SK-N-MC (cell line): ENCODE results near the gene CCDC92B.
A peak's percentile ranks its signal among the peaks of the same experiment; 100 is the strongest.

ENCODE experiments used
- DNase-seq: peaks from one replicate; pipeline ENCODE4 v3.0.0-alpha.2; 2011; ENCODE audit warnings: low read depth, low spot score
- H3K27ac ChIP-seq: fragments of 200-600 bp; sonication (generic); 2 replicates; pipeline ENCODE4 v1.5.1; 2016; ENCODE audit warnings: mixed run types
- H3K36me3 ChIP-seq: fragments of 200-600 bp; sonication (generic); 2 replicates; pipeline ENCODE4 v1.6.1; 2017; ENCODE audit warnings: antibody characterized with exemption, low read length, mixed read lengths; ENCODE audit not compliant: insufficient read depth
- H3K4me3 ChIP-seq: fragments of 200-600 bp; sonication (generic); 2 replicates; pipeline ENCODE4 v1.5.1; 2016
- H3K9ac ChIP-seq: fragments of 200-600 bp; sonication (generic); 2 replicates; pipeline ENCODE4 v1.8.0; 2017; ENCODE audit warnings: mixed run types, mixed read lengths; ENCODE audit not compliant: insufficient read length
- H3K9me3 ChIP-seq: fragments of 200-600 bp; sonication (generic); 2 replicates; pipeline ENCODE4 v1.6.1; 2017; ENCODE audit warnings: low read depth, mild to moderate bottlenecking, antibody characterized with exemption, low read length, moderate library complexity, mixed read lengths
- EZH2 ChIP-seq: fragments of 200-600 bp; sonication (generic); IDR thresholded peaks from one replicate; pipeline ENCODE4 v1.6.1; 2017; ENCODE audit warnings: antibody characterized with exemption
- FOXP2 ChIP-seq: optimal IDR thresholded peaks from 2 replicates; pipeline ENCODE3; 2011; ENCODE audit warnings: mild to moderate bottlenecking, moderate library complexity; ENCODE audit not compliant: insufficient read depth; ENCODE audit errors: extremely low read length, control extremely low read depth
- POLR2AphosphoS5 ChIP-seq: IDR thresholded peaks from 2 replicates; pipeline ENCODE4 v1.6.1; 2012; ENCODE audit warnings: mild to moderate bottlenecking, low read depth, low read length, borderline replicate concordance

The CCDC92B gene

GRCh38 chr17:2780256-2780655, 30.8 kb upstream of the CCDC92B start:
- Histone ChIP-seq H3K27ac (no peak overlapping the region), H3K9me3 (no peaks in the 10 kb centered on the region), H3K4me3 (no peak overlapping the region), H3K9ac (no peak overlapping the region), H3K36me3 (no peaks in the 10 kb centered on the region)
- no peak for DNase-seq
- no peak for TF ChIP-seq EZH2
- no peak for TF ChIP-seq POLR2AphosphoS5

GRCh38 chr17:2779545-2779944, 30.1 kb upstream of the CCDC92B start:
- no peak overlapping the region for H3K9ac ChIP-seq

GRCh38 chr17:2778489-2778888, 29.0 kb upstream of the CCDC92B start:
- TF ChIP-seq FOXP2 (no peak), POLR2AphosphoS5 (no peak), EZH2 (no peak)
- DNase-seq, result no peak
- H3K27ac ChIP-seq, result no peak overlapping the region
- H3K36me3 ChIP-seq, result no peaks in the 10 kb centered on the region
- H3K9ac ChIP-seq, result no peak overlapping the region
- no peak overlapping the region for H3K4me3 ChIP-seq
- no peaks in the 10 kb centered on the region for H3K9me3 ChIP-seq

More at GRCh38 chr17:2779545-2779944, 30.1 kb upstream of the CCDC92B start:
- Histone ChIP-seq H3K36me3 (no peaks in the 10 kb centered on the region), H3K27ac (no peak overlapping the region), H3K9me3 (no peaks in the 10 kb centered on the region), H3K4me3 (no peak overlapping the region)
- no peak for DNase-seq
- TF ChIP-seq FOXP2 (no peak), EZH2 (no peak), POLR2AphosphoS5 (no peak)

GRCh38 chr17:2777242-2777867, 27.9 kb upstream of the CCDC92B start:
- Histone ChIP-seq H3K9me3 (no peaks in the 10 kb centered on the region), H3K36me3 (no peaks in the 10 kb centered on the region), H3K27ac (no peak overlapping the region), H3K9ac (no peak overlapping the region), H3K4me3 (no peak overlapping the region)
- TF ChIP-seq EZH2, result peak; percentile 47
- TF ChIP-seq POLR2AphosphoS5, result no peak
- TF ChIP-seq FOXP2, result no peak
- DNase-seq, result no peak

- H3K9me3 ChIP-seq, result no peaks in the 10 kb centered on the region
- H3K9ac ChIP-seq, result no peak overlapping the region
- no peaks in the 10 kb centered on the region for H3K36me3 ChIP-seq
- H3K4me3 ChIP-seq, result no peak overlapping the region
- H3K27ac ChIP-seq, result no peak overlapping the region
- DNase-seq, result no peak
- TF ChIP-seq FOXP2, result no peak
- no peak for TF ChIP-seq POLR2AphosphoS5
- TF ChIP-seq EZH2, result no peak
Observed at GRCh38 chr17:2776589-2777241, 27.3 kb upstream of the CCDC92B start.

- H3K4me3 ChIP-seq, result no peak overlapping the region
- no peak overlapping the region for H3K9ac ChIP-seq
- TF ChIP-seq FOXP2 (no peak), EZH2 (no peak), POLR2AphosphoS5 (no peak)
- no peak overlapping the region for H3K27ac ChIP-seq
- H3K36me3 ChIP-seq, result no peaks in the 10 kb centered on the region
- no peaks in the 10 kb centered on the region for H3K9me3 ChIP-seq
- DNase-seq, result no peak
Observed at GRCh38 chr17:2775206-2775605, 25.8 kb upstream of the CCDC92B start.

GRCh38 chr17:2770129-2770528, 20.7 kb upstream of the CCDC92B start:
- no peak overlapping the region for H3K9ac ChIP-seq
- H3K9me3 ChIP-seq, result no peaks in the 10 kb centered on the region
- no peak overlapping the region for H3K4me3 ChIP-seq
- DNase-seq, result no peak
- H3K27ac ChIP-seq, result no peak overlapping the region
- H3K36me3 ChIP-seq, result no peaks in the 10 kb centered on the region
- TF ChIP-seq POLR2AphosphoS5 (no peak), EZH2 (no peak), FOXP2 (no peak)

GRCh38 chr17:2758870-2759269, 9.4 kb upstream of the CCDC92B start:
- DNase-seq, result no peak
- Histone ChIP-seq H3K36me3 (no peaks in the 10 kb centered on the region), H3K9me3 (no peaks in the 10 kb centered on the region), H3K9ac (no peak overlapping the region), H3K27ac (no peak overlapping the region), H3K4me3 (no peak overlapping the region)
- TF ChIP-seq FOXP2 (no peak), EZH2 (no peak), POLR2AphosphoS5 (no peak)
